WTC11 (cell line): ENCODE data around the gene GPD1. TPM values are rescaled to one million over a fixed set of nuclear protein-coding genes. Genes with fewer than 3 reads are reported as not detected.

Experiments used
- ATAC-seq: fragments of 200-7000 bp; cut with Tn5 transposase; 2 replicates; pipeline ENCODE4 v1.10.0; 2021; ENCODE audit warnings: mild to moderate bottlenecking, moderate library complexity
- CTCF ChIA-PET: fragments of 300-600 bp; sonication (Branson Sonifier 250); formaldehyde crosslinking; loops from one replicate; lab custom pipeline; 2021; ENCODE audit warnings: antibody characterized with exemption; lab: Charles Lee
- POLR2A ChIA-PET: fragments of 350-600 bp; sonication (Branson Sonifier 250); formaldehyde crosslinking; loops from one replicate; lab custom pipeline; 2021; ENCODE audit warnings: antibody characterized with exemption; lab: Charles Lee
- DNase-seq: peaks from one replicate; pipeline ENCODE4 v3.0.0; 2021; ENCODE audit warnings: low spot score
- H3K27ac Mint-ChIP-seq: 2 replicates; pipeline ENCODE4 v1.8.0; 2021; ENCODE audit warnings: mixed read lengths
- H3K27me3 Mint-ChIP-seq: 2 replicates; pipeline ENCODE4 v1.8.0; 2021; ENCODE audit warnings: low read depth, mild to moderate bottlenecking, moderate library complexity, mixed read lengths
- H3K36me3 Mint-ChIP-seq: 2 replicates; pipeline ENCODE4 v1.8.0; 2021; ENCODE audit warnings: mixed read lengths
- H3K4me1 Mint-ChIP-seq: 2 replicates; pipeline ENCODE4 v1.8.0; 2022; ENCODE audit warnings: mixed read lengths
- H3K4me3 Mint-ChIP-seq: 2 replicates; pipeline ENCODE4 v1.8.0; 2021; ENCODE audit warnings: mild to moderate bottlenecking, moderate library complexity, mixed read lengths
- H3K9me3 Mint-ChIP-seq: 2 replicates; pipeline ENCODE4 v1.8.0; 2021; ENCODE audit warnings: mixed read lengths
- CREB1 ChIP-seq: sonication (generic); formaldehyde crosslinking; IDR thresholded peaks from 2 replicates; pipeline ENCODE4 v1.8.0; 2023; ENCODE audit warnings: mild to moderate bottlenecking, missing genetic modification reagents
- ELF4 ChIP-seq: sonication (generic); formaldehyde crosslinking; IDR thresholded peaks from 2 replicates; pipeline ENCODE4 v1.8.1; 2022; ENCODE audit warnings: low read depth, mild to moderate bottlenecking, moderate library complexity, missing genetic modification reagents
- FOXK1 ChIP-seq: sonication (generic); formaldehyde crosslinking; IDR thresholded peaks from 2 replicates; pipeline ENCODE4 v1.8.0; 2022; ENCODE audit warnings: mild to moderate bottlenecking, moderate library complexity, missing genetic modification reagents
- FOXP1 ChIP-seq: sonication (generic); formaldehyde crosslinking; IDR thresholded peaks from 2 replicates; pipeline ENCODE4 v1.8.0; 2022; ENCODE audit warnings: missing genetic modification reagents, mild to moderate bottlenecking, moderate library complexity, borderline replicate concordance
- GABPB1 ChIP-seq: sonication (generic); formaldehyde crosslinking; IDR thresholded peaks from 2 replicates; pipeline ENCODE4 v1.8.1; 2023; ENCODE audit warnings: mild to moderate bottlenecking, missing genetic modification reagents
- JAZF1 ChIP-seq: fragments of 250-450 bp; sonication (Bioruptor Pico); IDR thresholded peaks from 2 replicates; pipeline ENCODE4 v1.9.0; 2021; ENCODE audit warnings: moderate library complexity, mild to moderate bottlenecking, inconsistent platforms
- MYBL2 ChIP-seq: sonication (generic); formaldehyde crosslinking; IDR thresholded peaks from 2 replicates; pipeline ENCODE4 v1.8.1; 2023; ENCODE audit warnings: mild to moderate bottlenecking, moderate library complexity, missing genetic modification reagents
- RELA ChIP-seq: sonication (generic); formaldehyde crosslinking; IDR thresholded peaks from 2 replicates; pipeline ENCODE4 v1.8.1; 2022; ENCODE audit warnings: missing genetic modification reagents, mild to moderate bottlenecking, borderline replicate concordance
- RORB ChIP-seq: fragments of 250-450 bp; sonication (Bioruptor Pico); IDR thresholded peaks from 2 replicates; pipeline ENCODE4 v1.9.0; 2021; ENCODE audit warnings: mild to moderate bottlenecking
- SMAD4 ChIP-seq: sonication (generic); formaldehyde crosslinking; IDR thresholded peaks from 2 replicates; pipeline ENCODE4 v1.8.0; 2022; ENCODE audit warnings: mild to moderate bottlenecking, missing genetic modification reagents
- TCF7 ChIP-seq: sonication (generic); formaldehyde crosslinking; IDR thresholded peaks from 2 replicates; pipeline ENCODE4 v1.8.0; 2022; ENCODE audit warnings: mild to moderate bottlenecking, low read depth, missing genetic modification reagents, moderate library complexity
- TP53 ChIP-seq: sonication (generic); formaldehyde crosslinking; IDR thresholded peaks from 2 replicates; pipeline ENCODE4 v1.8.1; 2023; ENCODE audit warnings: mild to moderate bottlenecking, missing genetic modification reagents
- ZNF317 ChIP-seq: sonication (generic); formaldehyde crosslinking; IDR thresholded peaks from 2 replicates; pipeline ENCODE4 v1.8.1; 2023; ENCODE audit warnings: low read depth, mild to moderate bottlenecking, moderate library complexity, missing genetic modification reagents, borderline replicate concordance
- ZNF396 ChIP-seq: fragments of 250-450 bp; sonication (Bioruptor Pico); IDR thresholded peaks from 2 replicates; pipeline ENCODE4 v1.8.0; 2021; ENCODE audit warnings: mild to moderate bottlenecking, moderate library complexity, borderline replicate concordance
- total RNA-seq: library from RNA; stranded (reverse); gene quantifications from 3 replicates; pipeline ENCODE4 v1.2.3, GENCODE V29; 2021
- TF ChIP-seq, protein P1 (sequence below): fragments of 250-450 bp; sonication (Bioruptor Pico); IDR thresholded peaks from 2 replicates; pipeline ENCODE4 v1.9.0; 2021; ENCODE audit warnings: mild to moderate bottlenecking
- TF ChIP-seq, protein P2 (sequence below): fragments of 200-600 bp; IDR thresholded peaks from 2 replicates; pipeline ENCODE4 v1.8.0; 2022; ENCODE audit warnings: antibody characterized with exemption
- TF ChIP-seq, protein P3 (sequence below): sonication (generic); formaldehyde crosslinking; IDR thresholded peaks from 2 replicates; pipeline ENCODE4 v1.8.1; 2022; ENCODE audit warnings: low read depth, mild to moderate bottlenecking, moderate library complexity, missing genetic modification reagents, borderline replicate concordance
- TF ChIP-seq, protein P4 (sequence below): fragments of 250-450 bp; sonication (Bioruptor Pico); IDR thresholded peaks from 2 replicates; pipeline ENCODE4 v1.9.0; 2021; ENCODE audit warnings: mild to moderate bottlenecking, borderline replicate concordance
- TF ChIP-seq, protein P5 (sequence below): sonication (generic); formaldehyde crosslinking; IDR thresholded peaks from 2 replicates; pipeline ENCODE4 v1.8.0; 2023; ENCODE audit warnings: missing genetic modification reagents, mild to moderate bottlenecking, borderline replicate concordance

Gene GPD1
- total RNA-seq, 1 experiment from 2014 or later: 0.77 TPM

DNA sequence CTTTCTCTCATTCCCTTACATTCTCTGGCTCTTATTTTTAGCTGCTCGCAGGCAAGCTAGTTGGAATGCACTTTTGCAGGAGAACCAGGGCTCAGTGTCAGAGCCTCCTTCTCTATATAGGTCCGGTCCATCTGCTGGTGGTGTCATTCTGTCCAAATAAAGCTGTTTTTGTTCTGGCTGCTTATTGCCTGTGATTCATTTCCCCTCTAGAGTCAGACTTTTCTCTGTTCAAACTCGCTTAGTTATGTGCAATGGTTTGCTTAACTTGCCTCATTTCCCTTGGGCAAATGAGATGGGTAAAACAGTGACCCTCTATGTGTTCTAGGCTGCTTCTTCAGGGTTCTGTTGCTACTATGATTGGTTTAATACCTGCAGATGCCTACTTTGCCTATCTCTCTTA, 15.8 kb upstream of the GPD1 start:
- TF ChIP-seq GABPB1 (CRISPR knock-in tag) (peak; percentile 96), SMAD4 (CRISPR knock-in tag) (no peak)
- peaks cover 58% of the 10 kb centered on the region for H3K36me3 Mint-ChIP-seq
- no peak for ATAC-seq
- ChIA-PET CTCF (interaction anchor here (0.9 to 1.6 kb wide), 6 partner anchors 13 to 88 kb away, joined by 3 to 8 read pairs (median 3); partner anchors contain the start of genes CERS5 and COX14), POLR2A (no interaction called here)
- peaks cover 13% of the 10 kb centered on the region for H3K4me1 Mint-ChIP-seq
- no peaks in the 10 kb centered on the region for H3K27me3 Mint-ChIP-seq
- no peaks in the 10 kb centered on the region for H3K9me3 Mint-ChIP-seq
- H3K4me3 Mint-ChIP-seq: no peak overlapping the region
- no peak overlapping the region for H3K27ac Mint-ChIP-seq
- no peak for DNase-seq

DNA sequence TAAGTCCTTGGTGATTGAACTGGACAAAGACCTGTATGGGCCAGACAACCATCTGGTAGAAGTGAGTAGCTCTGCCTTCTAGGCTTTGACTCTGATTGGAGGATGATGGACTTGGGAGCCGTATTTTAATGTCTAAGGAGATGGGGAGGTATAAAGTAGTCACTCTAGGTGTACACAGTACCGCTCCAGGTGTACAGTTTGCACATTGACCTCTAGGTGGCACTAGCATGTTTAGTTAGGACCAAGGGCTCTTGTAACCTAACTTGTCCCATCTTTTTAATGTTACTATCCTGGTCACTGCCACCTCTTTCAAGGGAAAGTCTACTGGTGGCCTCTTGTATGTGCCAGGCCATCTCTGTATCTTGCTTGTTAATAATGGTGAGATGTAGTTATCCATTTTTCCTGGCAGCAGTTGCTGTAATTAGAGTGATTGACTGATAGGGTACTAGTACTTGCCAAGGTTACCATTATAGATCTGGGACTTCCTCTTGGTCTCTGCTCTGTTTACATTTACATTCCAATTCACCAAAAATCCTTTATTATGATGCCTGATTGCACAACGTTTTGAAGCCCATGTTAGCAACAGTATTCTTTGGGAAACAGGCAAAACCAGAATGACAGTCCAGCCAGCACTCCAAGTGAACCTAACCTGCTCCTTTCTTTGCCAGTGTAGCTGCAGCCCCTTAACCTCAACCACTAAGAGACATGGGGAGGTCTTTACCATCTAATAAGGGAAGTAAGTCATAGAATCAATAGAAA, 15.1 kb upstream of the GPD1 start:
- POLR2A ChIA-PET: no interaction called here
- Mint-ChIP-seq H3K4me3 (no peak overlapping the region), H3K36me3 (peaks cover 62% of the 10 kb centered on the region), H3K27me3 (no peaks in the 10 kb centered on the region), H3K9me3 (no peaks in the 10 kb centered on the region), H3K27ac (no peak overlapping the region), H3K4me1 (peaks cover 9% of the 10 kb centered on the region)
- CTCF ChIA-PET: interaction anchor here (0.5 to 1.6 kb wide), 4 partner anchors 12 to 29 kb away, joined by 5 to 8 read pairs (median 6); partner anchors contain the start of gene COX14
- ATAC-seq (peak; percentile 9; the same call in 1 of the 2 replicates), DNase-seq (peak; percentile 57)
- TF ChIP-seq, protein P1, sequence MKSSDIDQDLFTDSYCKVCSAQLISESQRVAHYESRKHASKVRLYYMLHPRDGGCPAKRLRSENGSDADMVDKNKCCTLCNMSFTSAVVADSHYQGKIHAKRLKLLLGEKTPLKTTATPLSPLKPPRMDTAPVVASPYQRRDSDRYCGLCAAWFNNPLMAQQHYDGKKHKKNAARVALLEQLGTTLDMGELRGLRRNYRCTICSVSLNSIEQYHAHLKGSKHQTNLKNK: no peak
- no peak for TF ChIP-seq ZNF317
- TF ChIP-seq CREB1 (CRISPR knock-in tag): no peak
- no peak for TF ChIP-seq FOXP1
- TF ChIP-seq, protein P2, sequence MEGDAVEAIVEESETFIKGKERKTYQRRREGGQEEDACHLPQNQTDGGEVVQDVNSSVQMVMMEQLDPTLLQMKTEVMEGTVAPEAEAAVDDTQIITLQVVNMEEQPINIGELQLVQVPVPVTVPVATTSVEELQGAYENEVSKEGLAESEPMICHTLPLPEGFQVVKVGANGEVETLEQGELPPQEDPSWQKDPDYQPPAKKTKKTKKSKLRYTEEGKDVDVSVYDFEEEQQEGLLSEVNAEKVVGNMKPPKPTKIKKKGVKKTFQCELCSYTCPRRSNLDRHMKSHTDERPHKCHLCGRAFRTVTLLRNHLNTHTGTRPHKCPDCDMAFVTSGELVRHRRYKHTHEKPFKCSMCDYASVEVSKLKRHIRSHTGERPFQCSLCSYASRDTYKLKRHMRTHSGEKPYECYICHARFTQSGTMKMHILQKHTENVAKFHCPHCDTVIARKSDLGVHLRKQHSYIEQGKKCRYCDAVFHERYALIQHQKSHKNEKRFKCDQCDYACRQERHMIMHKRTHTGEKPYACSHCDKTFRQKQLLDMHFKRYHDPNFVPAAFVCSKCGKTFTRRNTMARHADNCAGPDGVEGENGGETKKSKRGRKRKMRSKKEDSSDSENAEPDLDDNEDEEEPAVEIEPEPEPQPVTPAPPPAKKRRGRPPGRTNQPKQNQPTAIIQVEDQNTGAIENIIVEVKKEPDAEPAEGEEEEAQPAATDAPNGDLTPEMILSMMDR: peak; percentile 65
- TF ChIP-seq MYBL2 (CRISPR knock-in tag): no peak
- TF ChIP-seq, protein P3, sequence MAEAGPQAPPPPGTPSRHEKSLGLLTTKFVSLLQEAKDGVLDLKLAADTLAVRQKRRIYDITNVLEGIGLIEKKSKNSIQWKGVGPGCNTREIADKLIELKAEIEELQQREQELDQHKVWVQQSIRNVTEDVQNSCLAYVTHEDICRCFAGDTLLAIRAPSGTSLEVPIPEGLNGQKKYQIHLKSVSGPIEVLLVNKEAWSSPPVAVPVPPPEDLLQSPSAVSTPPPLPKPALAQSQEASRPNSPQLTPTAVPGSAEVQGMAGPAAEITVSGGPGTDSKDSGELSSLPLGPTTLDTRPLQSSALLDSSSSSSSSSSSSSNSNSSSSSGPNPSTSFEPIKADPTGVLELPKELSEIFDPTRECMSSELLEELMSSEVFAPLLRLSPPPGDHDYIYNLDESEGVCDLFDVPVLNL (CRISPR knock-in tag): no peak
- TF ChIP-seq TCF7 (CRISPR knock-in tag): no peak

DNA sequence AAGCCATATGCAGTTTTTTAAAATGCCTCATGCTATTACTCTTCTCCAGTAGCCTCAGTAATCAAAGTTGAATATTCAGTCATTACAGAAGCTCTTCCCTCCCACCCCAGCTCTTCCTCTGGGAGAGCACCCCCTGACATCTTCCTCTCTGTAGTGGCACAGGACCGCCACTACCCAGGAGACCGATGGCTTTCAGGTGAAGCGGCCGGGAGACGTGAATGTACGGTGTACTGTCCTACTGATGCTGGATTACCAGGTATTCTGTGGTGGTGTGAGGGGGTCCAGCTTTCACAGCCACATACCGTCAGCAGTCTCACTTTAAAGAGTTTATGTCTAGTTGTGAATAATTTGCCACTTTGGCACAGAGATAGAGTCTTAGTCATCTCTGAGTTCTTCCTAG, 14.1 kb upstream of the GPD1 start:
- peaks cover 70% of the 10 kb centered on the region for H3K36me3 Mint-ChIP-seq
- TF ChIP-seq TP53 (CRISPR knock-in tag): no peak
- no peak for TF ChIP-seq RELA (CRISPR knock-in tag)
- no peak for TF ChIP-seq JAZF1 (CRISPR knock-in tag)
- TF ChIP-seq, protein P4, sequence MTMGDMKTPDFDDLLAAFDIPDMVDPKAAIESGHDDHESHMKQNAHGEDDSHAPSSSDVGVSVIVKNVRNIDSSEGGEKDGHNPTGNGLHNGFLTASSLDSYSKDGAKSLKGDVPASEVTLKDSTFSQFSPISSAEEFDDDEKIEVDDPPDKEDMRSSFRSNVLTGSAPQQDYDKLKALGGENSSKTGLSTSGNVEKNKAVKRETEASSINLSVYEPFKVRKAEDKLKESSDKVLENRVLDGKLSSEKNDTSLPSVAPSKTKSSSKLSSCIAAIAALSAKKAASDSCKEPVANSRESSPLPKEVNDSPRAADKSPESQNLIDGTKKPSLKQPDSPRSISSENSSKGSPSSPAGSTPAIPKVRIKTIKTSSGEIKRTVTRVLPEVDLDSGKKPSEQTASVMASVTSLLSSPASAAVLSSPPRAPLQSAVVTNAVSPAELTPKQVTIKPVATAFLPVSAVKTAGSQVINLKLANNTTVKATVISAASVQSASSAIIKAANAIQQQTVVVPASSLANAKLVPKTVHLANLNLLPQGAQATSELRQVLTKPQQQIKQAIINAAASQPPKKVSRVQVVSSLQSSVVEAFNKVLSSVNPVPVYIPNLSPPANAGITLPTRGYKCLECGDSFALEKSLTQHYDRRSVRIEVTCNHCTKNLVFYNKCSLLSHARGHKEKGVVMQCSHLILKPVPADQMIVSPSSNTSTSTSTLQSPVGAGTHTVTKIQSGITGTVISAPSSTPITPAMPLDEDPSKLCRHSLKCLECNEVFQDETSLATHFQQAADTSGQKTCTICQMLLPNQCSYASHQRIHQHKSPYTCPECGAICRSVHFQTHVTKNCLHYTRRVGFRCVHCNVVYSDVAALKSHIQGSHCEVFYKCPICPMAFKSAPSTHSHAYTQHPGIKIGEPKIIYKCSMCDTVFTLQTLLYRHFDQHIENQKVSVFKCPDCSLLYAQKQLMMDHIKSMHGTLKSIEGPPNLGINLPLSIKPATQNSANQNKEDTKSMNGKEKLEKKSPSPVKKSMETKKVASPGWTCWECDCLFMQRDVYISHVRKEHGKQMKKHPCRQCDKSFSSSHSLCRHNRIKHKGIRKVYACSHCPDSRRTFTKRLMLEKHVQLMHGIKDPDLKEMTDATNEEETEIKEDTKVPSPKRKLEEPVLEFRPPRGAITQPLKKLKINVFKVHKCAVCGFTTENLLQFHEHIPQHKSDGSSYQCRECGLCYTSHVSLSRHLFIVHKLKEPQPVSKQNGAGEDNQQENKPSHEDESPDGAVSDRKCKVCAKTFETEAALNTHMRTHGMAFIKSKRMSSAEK: no peak
- TF ChIP-seq, protein P5, sequence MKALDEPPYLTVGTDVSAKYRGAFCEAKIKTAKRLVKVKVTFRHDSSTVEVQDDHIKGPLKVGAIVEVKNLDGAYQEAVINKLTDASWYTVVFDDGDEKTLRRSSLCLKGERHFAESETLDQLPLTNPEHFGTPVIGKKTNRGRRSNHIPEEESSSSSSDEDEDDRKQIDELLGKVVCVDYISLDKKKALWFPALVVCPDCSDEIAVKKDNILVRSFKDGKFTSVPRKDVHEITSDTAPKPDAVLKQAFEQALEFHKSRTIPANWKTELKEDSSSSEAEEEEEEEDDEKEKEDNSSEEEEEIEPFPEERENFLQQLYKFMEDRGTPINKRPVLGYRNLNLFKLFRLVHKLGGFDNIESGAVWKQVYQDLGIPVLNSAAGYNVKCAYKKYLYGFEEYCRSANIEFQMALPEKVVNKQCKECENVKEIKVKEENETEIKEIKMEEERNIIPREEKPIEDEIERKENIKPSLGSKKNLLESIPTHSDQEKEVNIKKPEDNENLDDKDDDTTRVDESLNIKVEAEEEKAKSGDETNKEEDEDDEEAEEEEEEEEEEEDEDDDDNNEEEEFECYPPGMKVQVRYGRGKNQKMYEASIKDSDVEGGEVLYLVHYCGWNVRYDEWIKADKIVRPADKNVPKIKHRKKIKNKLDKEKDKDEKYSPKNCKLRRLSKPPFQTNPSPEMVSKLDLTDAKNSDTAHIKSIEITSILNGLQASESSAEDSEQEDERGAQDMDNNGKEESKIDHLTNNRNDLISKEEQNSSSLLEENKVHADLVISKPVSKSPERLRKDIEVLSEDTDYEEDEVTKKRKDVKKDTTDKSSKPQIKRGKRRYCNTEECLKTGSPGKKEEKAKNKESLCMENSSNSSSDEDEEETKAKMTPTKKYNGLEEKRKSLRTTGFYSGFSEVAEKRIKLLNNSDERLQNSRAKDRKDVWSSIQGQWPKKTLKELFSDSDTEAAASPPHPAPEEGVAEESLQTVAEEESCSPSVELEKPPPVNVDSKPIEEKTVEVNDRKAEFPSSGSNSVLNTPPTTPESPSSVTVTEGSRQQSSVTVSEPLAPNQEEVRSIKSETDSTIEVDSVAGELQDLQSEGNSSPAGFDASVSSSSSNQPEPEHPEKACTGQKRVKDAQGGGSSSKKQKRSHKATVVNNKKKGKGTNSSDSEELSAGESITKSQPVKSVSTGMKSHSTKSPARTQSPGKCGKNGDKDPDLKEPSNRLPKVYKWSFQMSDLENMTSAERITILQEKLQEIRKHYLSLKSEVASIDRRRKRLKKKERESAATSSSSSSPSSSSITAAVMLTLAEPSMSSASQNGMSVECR (CRISPR knock-in tag): no peak
- TF ChIP-seq RORB (CRISPR knock-in tag): no peak
- TF ChIP-seq FOXK1 (CRISPR knock-in tag): no peak
- no peak for TF ChIP-seq ZNF396 (CRISPR knock-in tag)
- no peak for TF ChIP-seq ELF4 (CRISPR knock-in tag)

More for the DNA sequence above, 14.1 kb upstream of the GPD1 start:
- Mint-ChIP-seq H3K27ac (no peak overlapping the region), H3K4me1 (peaks cover 7% of the 10 kb centered on the region), H3K9me3 (no peaks in the 10 kb centered on the region), H3K27me3 (no peaks in the 10 kb centered on the region), H3K4me3 (no peak overlapping the region)
- ChIA-PET POLR2A (no interaction called here), CTCF (interaction anchor here (1.0 to 1.1 kb wide), 3 partner anchors 11 to 224 kb away, joined by 3 to 6 read pairs (median 5); no protein-coding TSS in a partner anchor)
- no peak for DNase-seq
- no peak for ATAC-seq
